Erythroblast (primary cell): Measurements from ENCODE around the gene ZNF827.

ENCODE experiments used
- DNase-seq, 2 experiments: peaks; one replicate each; lab custom pipeline; 2025; lab: John Stamatoyannopoulos, UW
- GATA1 ChIP-seq: IDR thresholded peaks from 2 replicates; pipeline ENCODE4 v1.6.1; 2011; ENCODE audit warnings: low read depth, mild to moderate bottlenecking, control low read depth, low read length, moderate library complexity
- POLR2A ChIP-seq: IDR thresholded peaks from 2 replicates; pipeline ENCODE4 v1.6.1; 2011; ENCODE audit warnings: mild to moderate bottlenecking, low read length

ZNF827 gene

DNA sequence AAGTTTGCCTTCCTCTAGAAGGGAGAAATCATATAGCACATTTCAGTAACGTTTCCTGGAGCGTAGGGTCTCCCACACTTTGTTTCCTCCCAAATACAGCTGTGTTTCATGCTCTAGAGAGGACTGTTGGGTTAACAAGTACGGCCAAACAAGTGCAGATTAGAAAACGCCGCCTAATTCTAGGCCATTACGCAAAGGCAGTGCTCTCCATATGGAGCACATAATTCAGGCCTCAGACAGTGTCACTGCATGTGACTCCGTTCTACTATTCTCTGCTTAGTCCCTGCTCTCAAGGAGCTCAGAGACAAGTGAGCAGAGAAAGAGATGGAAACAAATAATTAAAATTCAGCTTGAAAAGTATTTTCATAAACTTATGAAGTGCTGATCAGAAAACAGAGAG, 11.6 kb downstream of the ZNF827 start:
- DNase-seq, result no peak
- TF ChIP-seq GATA1, result no peak

DNA sequence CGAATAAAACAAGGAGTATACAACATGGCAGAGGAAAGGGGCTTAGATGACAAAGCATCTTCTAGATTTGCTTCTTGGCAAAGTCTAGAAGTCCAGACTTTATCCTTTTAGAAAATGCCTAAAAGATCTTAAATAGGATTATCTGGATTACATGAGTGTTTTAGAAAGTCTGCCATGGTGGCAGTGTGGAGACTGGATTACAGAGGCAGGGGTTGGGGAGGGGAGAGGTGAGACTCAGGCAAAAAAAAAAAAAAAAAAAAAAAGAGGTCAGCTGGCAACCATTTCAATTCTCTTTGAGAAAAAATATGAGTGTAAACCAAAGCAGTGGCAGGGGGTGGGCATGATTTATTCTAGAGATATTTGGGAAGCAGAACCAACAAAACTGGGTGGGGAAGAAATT, 17.4 kb downstream of the ZNF827 start:
- TF ChIP-seq GATA1 (no peak), POLR2A (no peak)
- no peak for DNase-seq

GRCh38 chr4:145920205-145920604, 18.4 kb downstream of the ZNF827 start:
- no peak for TF ChIP-seq POLR2A
- TF ChIP-seq GATA1, result no peak
- DNase-seq, result no peak

GRCh38 chr4:145912376-145912775, 26.2 kb downstream of the ZNF827 start:
- TF ChIP-seq POLR2A, result no peak
- TF ChIP-seq GATA1, result no peak
- peak in 1 of 2 experiments; percentile 5 for DNase-seq

DNA sequence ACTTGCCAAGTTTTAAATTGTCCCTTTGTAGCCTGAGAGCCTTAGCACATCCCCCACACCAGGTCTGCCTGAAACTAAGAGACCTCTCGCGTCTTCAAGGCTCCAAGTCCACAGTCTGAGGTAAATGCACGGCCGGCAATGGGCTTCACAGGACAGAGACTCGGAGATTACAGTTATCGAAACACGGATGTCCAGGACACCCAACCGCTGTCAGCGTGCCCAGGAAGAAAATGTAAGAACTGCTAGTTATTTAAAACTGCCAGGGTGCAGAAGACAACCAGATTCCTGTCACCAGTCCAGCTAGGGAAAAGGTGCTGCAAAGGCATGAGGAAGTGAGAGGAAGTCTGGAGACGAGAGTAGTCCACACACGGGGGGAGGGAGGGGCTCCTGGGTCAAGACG, 28.9 kb downstream of the ZNF827 start:
- TF ChIP-seq POLR2A, result no peak
- TF ChIP-seq GATA1, result no peak
- no peak for DNase-seq

DNA sequence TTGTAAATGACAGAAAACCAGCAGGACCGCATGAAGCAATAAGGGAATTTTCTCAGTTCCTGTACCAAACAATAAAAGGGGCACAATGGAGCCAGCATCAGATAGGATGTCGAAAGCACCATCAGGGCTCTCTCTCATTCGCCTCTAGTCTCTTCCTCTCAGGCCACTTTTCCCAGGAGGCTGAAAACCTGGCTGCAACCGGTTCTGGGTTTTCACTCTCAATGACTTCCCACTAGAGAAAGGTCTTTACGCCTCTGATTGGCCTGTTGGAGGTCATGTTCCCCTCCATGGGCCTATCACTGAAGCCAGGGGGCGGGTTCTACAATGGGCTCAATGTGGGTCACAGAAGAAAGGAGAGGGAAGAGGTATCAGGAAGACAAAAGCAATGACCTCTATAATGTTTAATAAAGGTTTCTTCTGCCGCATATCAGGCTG, 29.3 kb downstream of the ZNF827 start:
- DNase-seq, result no peak

GRCh38 chr4:145907812-145908211, 30.8 kb downstream of the ZNF827 start:
- no peak for TF ChIP-seq GATA1
- TF ChIP-seq POLR2A, result no peak
- no peak for DNase-seq

More for the DNA sequence above, 29.3 kb downstream of the ZNF827 start:
- TF ChIP-seq POLR2A, result no peak
- TF ChIP-seq GATA1, result no peak

DNA sequence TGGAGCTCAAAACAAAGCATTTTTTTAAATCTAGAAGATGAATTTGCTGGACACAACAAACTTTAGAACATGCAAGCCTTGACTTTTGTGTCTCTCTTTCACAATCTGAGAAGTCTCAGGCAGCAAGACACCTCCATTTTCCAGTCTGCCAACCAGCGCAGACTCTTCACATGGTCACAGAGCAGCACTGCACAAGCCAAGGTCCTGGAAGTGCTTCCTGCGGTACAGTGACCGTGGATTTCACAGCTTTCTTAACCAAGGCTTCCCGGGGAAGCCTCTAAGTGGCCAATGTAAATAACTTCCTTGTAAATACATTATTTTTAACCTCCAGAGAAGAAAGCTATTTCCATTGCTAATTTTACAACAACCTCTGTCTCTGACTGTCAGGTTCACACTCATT, 31.2 kb downstream of the ZNF827 start:
- TF ChIP-seq GATA1 (no peak), POLR2A (no peak)
- no peak for DNase-seq

GRCh38 chr4:145904413-145905177, 34.0 kb downstream of the ZNF827 start:
- peak in 1 of 2 experiments; percentile 6 for DNase-seq
- TF ChIP-seq POLR2A (no peak), GATA1 (no peak)

DNA sequence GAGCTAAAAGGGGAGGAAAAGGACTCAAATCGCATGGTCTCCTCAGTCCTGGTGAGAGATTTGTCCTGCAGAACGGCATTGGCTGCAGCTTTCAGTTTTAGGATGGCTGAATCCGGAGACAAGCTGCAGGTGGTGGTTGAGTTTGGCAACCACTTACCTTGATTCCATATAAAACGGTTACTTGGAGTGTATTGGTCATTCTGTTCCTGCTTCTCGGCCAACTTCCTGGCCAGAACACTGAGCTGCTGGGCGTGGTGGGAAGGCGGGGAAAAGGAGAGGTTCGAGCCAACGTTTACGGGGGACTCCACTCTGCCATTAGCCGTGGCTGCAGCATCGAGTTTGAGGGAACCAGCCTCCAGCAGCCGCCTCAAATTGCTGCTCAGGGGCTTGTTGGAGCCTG, 36.1 kb downstream of the ZNF827 start:
- TF ChIP-seq GATA1 (no peak), POLR2A (no peak)
- no peak for DNase-seq

DNA sequence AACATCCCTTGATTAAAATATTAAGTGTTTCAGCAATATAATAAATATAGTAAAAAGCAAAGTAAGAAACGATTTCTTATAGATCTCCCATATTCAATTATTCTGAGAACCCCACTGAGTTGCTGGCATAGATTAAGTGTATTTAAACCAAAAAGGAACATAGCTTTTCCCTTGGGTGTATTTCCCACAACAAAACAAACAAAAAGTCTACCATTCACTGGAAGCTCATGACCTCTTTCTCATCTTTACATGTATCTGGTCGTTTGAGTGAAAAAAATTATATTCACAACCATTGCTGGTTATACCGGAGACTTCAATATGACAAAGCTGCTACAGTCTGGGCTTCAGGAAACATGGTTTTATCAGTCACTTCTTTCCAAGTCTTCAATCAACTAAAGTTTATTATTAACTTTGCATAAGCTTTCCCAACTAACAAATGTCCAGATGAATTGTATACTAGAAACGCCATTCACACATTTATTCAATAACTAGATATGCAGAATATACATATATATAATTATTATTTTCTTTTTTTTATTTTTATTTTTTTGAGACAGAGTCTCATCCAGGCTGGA, 38.6 kb downstream of the ZNF827 start:
- DNase-seq, result no peak
- no peak for TF ChIP-seq POLR2A
- TF ChIP-seq GATA1, result no peak

- no peak for TF ChIP-seq GATA1
- no peak for TF ChIP-seq POLR2A
- no peak for DNase-seq
These were observed 39.6 kb downstream of the ZNF827 start for GRCh38 chr4:145898926-145899531.

GRCh38 chr4:145898466-145898865, 40.2 kb downstream of the ZNF827 start:
- no peak for TF ChIP-seq POLR2A
- no peak for TF ChIP-seq GATA1
- no peak for DNase-seq

DNA sequence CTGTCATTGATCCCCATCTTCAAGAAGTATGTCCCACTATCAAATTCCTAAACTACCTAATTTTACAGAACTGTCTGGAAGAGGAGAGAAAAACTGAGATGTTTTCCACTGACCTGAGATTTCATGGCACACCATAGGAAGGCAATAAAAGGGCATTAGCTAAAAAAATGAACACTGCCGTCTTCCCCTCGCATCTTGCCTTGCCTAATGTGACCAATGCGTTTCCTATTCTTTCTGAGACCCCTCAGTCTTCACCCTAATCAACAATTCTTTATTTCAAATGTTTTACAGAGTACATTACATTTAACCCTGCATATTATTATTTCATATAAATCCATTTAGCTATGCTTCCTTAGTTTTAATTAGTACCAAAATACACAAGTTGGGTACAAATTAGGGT, 43.6 kb downstream of the ZNF827 start:
- TF ChIP-seq POLR2A (no peak), GATA1 (no peak)
- DNase-seq, result no peak

GRCh38 chr4:145891958-145892357, 46.7 kb downstream of the ZNF827 start:
- peak; percentile 4 to 8 for DNase-seq
- TF ChIP-seq GATA1 (no peak), POLR2A (no peak)
